ENCODE results near the gene ZBTB11.
"Not testable (repeated sequence)": the region's sequence is repeated elsewhere in the genome, so short reads cannot be mapped to it uniquely, and the experiment has no call there.

DNA sequence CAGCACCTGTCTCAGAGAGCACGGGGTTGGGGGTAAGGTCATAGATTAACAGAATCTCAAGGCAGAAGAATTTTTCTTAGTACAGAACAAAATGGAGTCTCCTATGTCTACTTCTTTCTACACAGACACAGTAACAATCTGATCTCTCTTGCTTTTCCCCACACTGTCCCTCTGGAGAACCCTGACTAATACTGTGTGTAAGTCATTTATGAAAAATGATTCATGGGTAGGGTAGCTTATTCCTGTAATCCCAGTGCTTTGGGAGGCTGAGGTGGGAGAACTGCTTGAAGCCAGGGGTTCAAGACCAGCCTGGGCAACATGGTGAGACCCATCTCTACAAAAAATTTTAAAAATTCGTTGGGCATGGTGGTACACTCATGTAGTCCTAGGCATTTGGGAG lies 27.7 kb upstream of the ZBTB11 start:
- TF ChIP-seq SP2 (tag by site-specific recombination; IDR thresholded peaks at IDR 0.05); ZNF747 (tag by site-specific recombination; IDR thresholded peaks at IDR 0.05); ZNF561 (tag by site-specific recombination; IDR thresholded peaks at IDR 0.05; ENCODE audit: borderline replicate concordance); WT1 (tag by site-specific recombination; IDR thresholded peaks at IDR 0.05); ZNF24 (tag by site-specific recombination; IDR thresholded peaks at IDR 0.05); ZBTB8A (tag by site-specific recombination; IDR thresholded peaks at IDR 0.05); ZFP3 (tag by site-specific recombination; IDR thresholded peaks at IDR 0.05; ENCODE audit: low read depth); BCL6B (tag by site-specific recombination; IDR thresholded peaks at IDR 0.05); GLI2 (tag by site-specific recombination; IDR thresholded peaks at IDR 0.05; ENCODE audit: borderline replicate concordance, low read depth); REPIN1 (tag by site-specific recombination; IDR thresholded peaks at IDR 0.05; ENCODE audit: low read depth); ZNF544 (tag by site-specific recombination; IDR thresholded peaks at IDR 0.05); ZNF274 (IDR thresholded peaks at IDR 0.05; ENCODE audit: low read length); ZNF274 (tag by site-specific recombination; IDR thresholded peaks at IDR 0.05; ENCODE audit: borderline replicate concordance): not testable (repeated sequence)
- TF ChIP-seq, protein P1, sequence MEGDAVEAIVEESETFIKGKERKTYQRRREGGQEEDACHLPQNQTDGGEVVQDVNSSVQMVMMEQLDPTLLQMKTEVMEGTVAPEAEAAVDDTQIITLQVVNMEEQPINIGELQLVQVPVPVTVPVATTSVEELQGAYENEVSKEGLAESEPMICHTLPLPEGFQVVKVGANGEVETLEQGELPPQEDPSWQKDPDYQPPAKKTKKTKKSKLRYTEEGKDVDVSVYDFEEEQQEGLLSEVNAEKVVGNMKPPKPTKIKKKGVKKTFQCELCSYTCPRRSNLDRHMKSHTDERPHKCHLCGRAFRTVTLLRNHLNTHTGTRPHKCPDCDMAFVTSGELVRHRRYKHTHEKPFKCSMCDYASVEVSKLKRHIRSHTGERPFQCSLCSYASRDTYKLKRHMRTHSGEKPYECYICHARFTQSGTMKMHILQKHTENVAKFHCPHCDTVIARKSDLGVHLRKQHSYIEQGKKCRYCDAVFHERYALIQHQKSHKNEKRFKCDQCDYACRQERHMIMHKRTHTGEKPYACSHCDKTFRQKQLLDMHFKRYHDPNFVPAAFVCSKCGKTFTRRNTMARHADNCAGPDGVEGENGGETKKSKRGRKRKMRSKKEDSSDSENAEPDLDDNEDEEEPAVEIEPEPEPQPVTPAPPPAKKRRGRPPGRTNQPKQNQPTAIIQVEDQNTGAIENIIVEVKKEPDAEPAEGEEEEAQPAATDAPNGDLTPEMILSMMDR (tag by site-specific recombination; IDR thresholded peaks at IDR 0.05), result not testable (repeated sequence)
- TF ChIP-seq, protein P2, sequence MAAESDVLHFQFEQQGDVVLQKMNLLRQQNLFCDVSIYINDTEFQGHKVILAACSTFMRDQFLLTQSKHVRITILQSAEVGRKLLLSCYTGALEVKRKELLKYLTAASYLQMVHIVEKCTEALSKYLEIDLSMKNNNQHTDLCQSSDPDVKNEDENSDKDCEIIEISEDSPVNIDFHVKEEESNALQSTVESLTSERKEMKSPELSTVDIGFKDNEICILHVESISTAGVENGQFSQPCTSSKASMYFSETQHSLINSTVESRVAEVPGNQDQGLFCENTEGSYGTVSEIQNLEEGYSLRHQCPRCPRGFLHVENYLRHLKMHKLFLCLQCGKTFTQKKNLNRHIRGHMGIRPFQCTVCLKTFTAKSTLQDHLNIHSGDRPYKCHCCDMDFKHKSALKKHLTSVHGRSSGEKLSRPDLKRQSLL (tag by site-specific recombination; IDR thresholded peaks at IDR 0.05), result not testable (repeated sequence)

Measured in HEK293 (cell line).